Activated T-cell treated with anti-CD3 and anti-CD28 coated beads, Interleukin-2, amount 50 U/mL, for 72 hours (primary cell): ENCODE measurements around the gene SGCD. TPM values are rescaled to one million over a fixed set of nuclear protein-coding genes. Genes with fewer than 3 reads are reported as not detected.
A peak's percentile ranks its signal among the peaks of the same experiment; 100 is the strongest.

Source experiments
- ATAC-seq, 2 donors: fragments of 150-1000 bp; cut with Tn5 transposase; replicated peaks in 1 of 2; 2 replicates each; pipeline ENCODE4 v1.10.0; 2021; ENCODE audit warnings: moderate library complexity in 2 of 2, mild to moderate bottlenecking in 1 of 2
- DNase-seq, 2 donors: peaks; one replicate each; pipeline ENCODE4 v3.0.0; 2021 to 2022; ENCODE audit warnings: mixed read lengths in 1 of 2
- H3K27ac Mint-ChIP-seq: one replicate; pipeline ENCODE4 v1.8.0; 2022; ENCODE audit warnings: mild to moderate bottlenecking, moderate library complexity, mixed read lengths
- H3K27me3 Mint-ChIP-seq: one replicate; pipeline ENCODE4 v1.8.0; 2022; ENCODE audit warnings: low read depth, mixed read lengths
- H3K36me3 Mint-ChIP-seq, 2 donors: one replicate each; pipeline ENCODE4 v1.8.0; 2022; ENCODE audit warnings: mixed read lengths in 2 of 2, mild to moderate bottlenecking in 1 of 2; ENCODE audit not compliant: insufficient read depth in 2 of 2
- H3K4me1 Mint-ChIP-seq: one replicate; pipeline ENCODE4 v1.8.0; 2022; ENCODE audit warnings: low read depth, mixed read lengths
- H3K4me3 Mint-ChIP-seq, 2 donors: one replicate each; pipeline ENCODE4 v1.8.0; 2022; ENCODE audit warnings: mild to moderate bottlenecking in 2 of 2, mixed read lengths in 2 of 2, moderate library complexity in 2 of 2
- H3K9me3 Mint-ChIP-seq, 2 donors: one replicate each; pipeline ENCODE4 v1.8.0; 2022; ENCODE audit warnings: mixed read lengths in 2 of 2
- total RNA-seq, 2 donors: library from RNA; stranded (reverse); gene quantifications; one replicate each; pipeline ENCODE4 v1.2.3, GENCODE V29; 2022

SGCD gene
- total RNA-seq, 2 donors from 2014 or later = 0.07 TPM; not detected in 1

GRCh38 chr5:156459812-156460385 is 132.9 kb downstream of the SGCD start:
- Mint-ChIP-seq H3K9me3 (no peaks in the 10 kb centered on the region), H3K27me3 (peaks cover 15% of the 10 kb centered on the region), H3K36me3 (no peaks in the 10 kb centered on the region), H3K4me3 (no peak overlapping the region), H3K27ac (no peak overlapping the region), H3K4me1 (no peaks in the 10 kb centered on the region)
- ATAC-seq (no peak), DNase-seq (no peak)

DNA sequence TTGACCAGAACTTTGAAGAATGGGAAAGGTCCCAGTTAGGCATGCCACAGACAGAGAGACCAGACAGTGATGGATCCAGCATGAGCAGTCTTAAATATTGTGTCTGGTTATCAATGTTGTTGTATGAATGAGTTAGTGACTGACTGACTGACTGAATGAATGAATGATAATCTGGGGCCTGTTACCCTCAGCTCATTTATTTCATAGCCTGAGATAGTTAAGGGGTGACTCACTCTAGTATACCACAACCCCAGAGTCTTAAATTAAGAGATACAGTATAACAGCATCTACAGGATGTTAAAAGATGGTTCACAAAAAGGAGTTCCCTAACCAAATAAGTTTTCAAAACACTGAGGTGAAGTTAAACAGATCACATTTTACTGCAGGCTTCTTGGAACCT is 133.5 kb downstream of the SGCD start:
- H3K27ac Mint-ChIP-seq = no peak overlapping the region
- H3K4me3 Mint-ChIP-seq = no peak overlapping the region
- peaks cover 14% of the 10 kb centered on the region for H3K27me3 Mint-ChIP-seq
- no peak for DNase-seq
- peak in 1 of 2 donors; percentile 52 for ATAC-seq
- H3K4me1 Mint-ChIP-seq = no peaks in the 10 kb centered on the region
- H3K9me3 Mint-ChIP-seq = no peaks in the 10 kb centered on the region
- H3K36me3 Mint-ChIP-seq = no peaks in the 10 kb centered on the region

DNA sequence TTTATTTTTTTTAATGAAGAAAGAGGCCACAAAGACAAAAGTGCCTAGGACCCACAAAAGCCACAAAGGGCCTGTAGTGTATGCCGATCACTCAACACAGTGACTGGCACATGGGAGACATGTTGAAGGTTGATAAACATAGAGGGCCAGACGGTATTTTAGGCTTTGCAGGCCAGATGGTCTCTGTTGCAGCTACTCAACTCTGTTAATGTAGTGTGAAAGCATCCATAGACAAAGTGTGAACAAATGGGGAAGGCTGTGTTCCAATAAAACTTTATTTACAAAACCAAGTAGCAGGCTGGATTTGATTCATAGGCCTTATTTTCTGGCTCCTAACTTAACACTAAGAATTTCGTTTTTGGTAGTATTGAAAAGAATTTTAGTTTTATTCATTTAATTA is 139.9 kb downstream of the SGCD start:
- DNase-seq = no peak
- H3K4me3 Mint-ChIP-seq = no peak overlapping the region

GRCh38 chr5:156469636-156470035 is 142.7 kb downstream of the SGCD start:
- ATAC-seq = peak in 1 of 2 donors; percentile 51
- Mint-ChIP-seq H3K9me3 (no peaks in the 10 kb centered on the region), H3K4me3 (no peak overlapping the region), H3K27ac (no peak overlapping the region), H3K36me3 (no peaks in the 10 kb centered on the region), H3K27me3 (no peaks in the 10 kb centered on the region), H3K4me1 (peaks cover 13% of the 10 kb centered on the region)
- DNase-seq = no peak

More for the DNA sequence above, 139.9 kb downstream of the SGCD start:
- ATAC-seq = no peak
- no peak overlapping the region for H3K27ac Mint-ChIP-seq
- no peaks in the 10 kb centered on the region for H3K27me3 Mint-ChIP-seq
- H3K4me1 Mint-ChIP-seq = peaks cover 8% of the 10 kb centered on the region
- H3K36me3 Mint-ChIP-seq = no peaks in the 10 kb centered on the region
- no peaks in the 10 kb centered on the region for H3K9me3 Mint-ChIP-seq

- H3K4me1 Mint-ChIP-seq = peaks cover 21% of the 10 kb centered on the region
- DNase-seq (no peak), ATAC-seq (peak; percentile 49 to 61)
- peaks cover 13% of the 10 kb centered on the region for H3K27me3 Mint-ChIP-seq
- H3K27ac Mint-ChIP-seq = peak overlapping the region; percentile 38
- H3K36me3 Mint-ChIP-seq = no peaks in the 10 kb centered on the region
- no peak overlapping the region for H3K4me3 Mint-ChIP-seq
- H3K9me3 Mint-ChIP-seq = no peaks in the 10 kb centered on the region
Observed at GRCh38 chr5:156471893-156472292, 144.9 kb downstream of the SGCD start.

DNA sequence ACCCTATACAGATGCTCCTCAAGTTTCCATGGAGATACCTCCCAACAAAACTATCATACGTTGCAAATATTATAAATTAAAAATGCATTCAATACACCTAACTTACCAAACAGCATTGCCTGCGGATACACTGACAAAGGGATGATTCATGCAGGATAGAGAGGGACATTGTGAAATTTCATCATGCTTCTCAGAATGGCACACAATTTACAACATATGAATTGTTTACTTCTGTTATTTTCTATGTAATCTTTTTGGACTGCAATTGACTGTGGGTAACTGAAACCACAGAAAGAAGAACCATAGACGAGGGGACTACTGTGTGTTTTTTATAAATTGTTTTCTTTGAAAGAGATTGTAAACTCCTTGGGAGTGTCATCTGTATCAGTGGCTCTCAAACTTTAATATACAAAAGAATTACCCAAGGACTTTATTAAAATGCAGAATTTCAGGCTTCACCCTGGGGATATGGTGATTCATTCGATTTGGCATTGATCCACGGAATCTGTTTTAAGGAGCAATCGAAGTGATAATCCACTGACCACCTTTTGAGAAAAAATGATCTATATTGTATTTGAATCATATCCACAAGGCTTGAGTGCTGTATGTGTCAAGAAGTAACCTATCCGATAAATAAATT is 146.4 kb downstream of the SGCD start:
- no peaks in the 10 kb centered on the region for H3K36me3 Mint-ChIP-seq
- H3K27ac Mint-ChIP-seq = no peak overlapping the region
- H3K4me3 Mint-ChIP-seq = no peak overlapping the region
- peaks cover 21% of the 10 kb centered on the region for H3K4me1 Mint-ChIP-seq
- no peaks in the 10 kb centered on the region for H3K9me3 Mint-ChIP-seq
- no peak for DNase-seq
- H3K27me3 Mint-ChIP-seq = peaks cover 14% of the 10 kb centered on the region
- ATAC-seq = peak; percentile 52 to 61

DNA sequence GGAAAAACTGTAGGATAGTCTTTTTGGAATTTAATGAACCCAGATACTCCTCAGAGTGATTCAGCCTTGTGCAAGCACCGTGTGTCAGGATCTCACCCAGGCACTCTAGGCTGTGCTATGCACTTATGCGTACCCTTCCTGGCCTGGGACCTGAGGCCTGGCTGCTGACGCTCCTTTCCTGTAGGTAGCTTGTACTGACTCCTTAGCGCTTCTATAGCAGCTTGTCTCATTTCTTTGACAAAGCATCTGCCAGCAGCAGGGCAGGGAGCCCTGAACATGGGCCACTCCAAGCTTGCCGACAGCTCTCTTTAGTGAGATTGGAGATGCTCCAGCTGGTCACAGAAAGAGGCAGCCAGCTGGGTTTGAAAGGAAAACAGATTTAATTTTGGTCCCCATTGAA is 147.3 kb downstream of the SGCD start:
- Mint-ChIP-seq H3K27me3 (peaks cover 14% of the 10 kb centered on the region), H3K9me3 (no peaks in the 10 kb centered on the region), H3K4me1 (peaks cover 21% of the 10 kb centered on the region), H3K4me3 (no peak overlapping the region), H3K36me3 (peaks cover 0 to 2% of the 10 kb centered on the region in 2 donors), H3K27ac (no peak overlapping the region)
- ATAC-seq (no peak), DNase-seq (no peak)

DNA sequence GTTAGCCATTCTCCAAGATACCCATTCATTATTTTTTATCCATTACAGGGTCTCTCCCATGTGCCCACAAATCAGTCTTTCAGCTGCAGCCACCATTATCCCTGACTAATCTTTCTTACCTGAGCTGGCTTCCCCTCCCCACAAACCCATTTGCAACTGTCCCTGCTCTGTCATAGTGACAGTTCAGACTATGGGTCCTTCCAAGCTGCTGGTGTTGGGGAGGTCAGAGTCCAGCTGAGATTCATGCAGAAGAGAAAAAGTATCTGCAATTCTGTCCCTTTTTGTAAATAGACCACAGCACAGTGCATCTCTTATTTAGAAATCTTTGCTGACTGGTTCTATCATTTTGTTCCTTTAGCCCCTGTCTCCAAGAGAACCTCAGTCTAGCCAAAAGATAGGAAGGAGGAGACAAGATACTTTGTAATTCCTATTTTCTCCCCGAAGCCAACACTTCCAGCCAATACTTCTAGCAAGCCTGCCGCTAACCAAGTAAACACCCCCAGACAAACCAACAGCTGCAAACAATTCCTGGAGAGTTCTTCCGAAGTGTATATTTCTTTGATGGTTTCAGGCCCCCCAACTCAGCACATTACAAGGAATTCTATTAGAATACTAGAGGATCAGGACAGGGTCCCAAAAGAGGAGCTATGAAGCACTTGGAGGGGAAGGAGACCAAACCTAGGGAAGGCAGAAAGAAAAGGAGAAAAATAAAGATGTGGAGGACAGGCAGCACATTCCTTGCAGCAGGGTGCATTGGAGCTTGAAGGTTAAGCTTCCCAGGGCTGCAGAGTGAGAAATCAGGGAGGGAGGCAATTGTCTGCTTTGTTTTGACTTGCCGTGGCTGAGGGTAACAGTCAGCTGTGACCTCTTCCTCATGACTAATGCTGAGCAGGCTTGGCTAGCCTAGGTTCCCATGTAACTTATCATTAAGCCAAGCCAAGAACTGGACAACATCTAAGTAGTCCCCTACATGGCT is 148.5 kb downstream of the SGCD start:
- peaks cover 28% of the 10 kb centered on the region for H3K4me1 Mint-ChIP-seq
- peaks cover 0 to 5% of the 10 kb centered on the region in 2 donors for H3K9me3 Mint-ChIP-seq
- ATAC-seq (peak in 1 of 2 donors; percentile 31), DNase-seq (no peak)
- no peak overlapping the region for H3K27ac Mint-ChIP-seq
- peaks cover 14% of the 10 kb centered on the region for H3K27me3 Mint-ChIP-seq
- H3K4me3 Mint-ChIP-seq = no peak overlapping the region
- peaks cover 5 to 10% of the 10 kb centered on the region in 2 donors for H3K36me3 Mint-ChIP-seq

GRCh38 chr5:156476158-156476551 is 149.2 kb downstream of the SGCD start:
- Mint-ChIP-seq H3K4me1 (peaks cover 30% of the 10 kb centered on the region), H3K36me3 (peaks cover 5 to 10% of the 10 kb centered on the region in 2 donors), H3K27me3 (peaks cover 14% of the 10 kb centered on the region), H3K27ac (no peak overlapping the region), H3K4me3 (no peak overlapping the region), H3K9me3 (peaks cover 0 to 5% of the 10 kb centered on the region in 2 donors)
- ATAC-seq (no peak), DNase-seq (no peak)

DNA sequence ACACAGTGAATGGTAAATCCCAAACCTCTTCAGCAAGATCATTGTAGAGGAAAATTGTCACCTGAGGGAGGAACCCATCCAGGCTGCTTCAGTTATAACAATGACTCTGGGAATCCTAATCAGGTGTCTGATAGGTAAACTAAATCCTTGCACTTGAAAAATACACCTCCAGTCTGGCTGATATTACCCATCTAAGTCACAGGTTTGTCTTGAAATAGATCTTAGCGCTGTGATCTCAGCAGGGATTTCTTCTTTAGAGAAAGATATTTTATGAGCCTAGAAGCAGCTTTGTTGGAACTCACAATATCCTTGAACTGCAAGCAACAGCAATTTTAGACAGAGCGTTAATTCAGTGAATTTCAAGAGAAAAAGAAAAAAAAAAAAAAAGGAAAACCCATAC is 149.7 kb downstream of the SGCD start:
- peaks cover 5 to 10% of the 10 kb centered on the region in 2 donors for H3K36me3 Mint-ChIP-seq
- no peak for ATAC-seq
- H3K9me3 Mint-ChIP-seq = peaks cover 0 to 5% of the 10 kb centered on the region in 2 donors
- DNase-seq = no peak
- H3K4me3 Mint-ChIP-seq = no peak overlapping the region
- peaks cover 28% of the 10 kb centered on the region for H3K4me1 Mint-ChIP-seq
- H3K27ac Mint-ChIP-seq = peak overlapping the region; percentile 9
- peaks cover 14% of the 10 kb centered on the region for H3K27me3 Mint-ChIP-seq

GRCh38 chr5:156477196-156477595 is 150.2 kb downstream of the SGCD start:
- Mint-ChIP-seq H3K9me3 (peaks cover 0 to 5% of the 10 kb centered on the region in 2 donors), H3K4me1 (peaks cover 23% of the 10 kb centered on the region), H3K4me3 (no peak overlapping the region), H3K27me3 (peaks cover 14% of the 10 kb centered on the region), H3K36me3 (peaks cover 5 to 10% of the 10 kb centered on the region in 2 donors), H3K27ac (peak overlapping the region; percentile 57)
- no peak for DNase-seq
- ATAC-seq = no peak

GRCh38 chr5:156479849-156480248 is 152.9 kb downstream of the SGCD start:
- peak; percentile 93 to 96 for ATAC-seq
- peaks cover 0 to 5% of the 10 kb centered on the region in 2 donors for H3K9me3 Mint-ChIP-seq
- peak overlapping the region; percentile 95 for H3K27ac Mint-ChIP-seq

GRCh38 chr5:156481741-156482140 is 154.8 kb downstream of the SGCD start:
- Mint-ChIP-seq H3K36me3 (peaks cover 5 to 10% of the 10 kb centered on the region in 2 donors), H3K4me1 (peaks cover 13% of the 10 kb centered on the region), H3K27me3 (peaks cover 10% of the 10 kb centered on the region), H3K4me3 (no peak overlapping the region), H3K9me3 (peaks cover under 1 to 7% of the 10 kb centered on the region in 2 donors), H3K27ac (no peak overlapping the region)
- ATAC-seq (no peak), DNase-seq (no peak)

More at GRCh38 chr5:156479849-156480248, 152.9 kb downstream of the SGCD start:
- Mint-ChIP-seq H3K4me3 (peak overlapping the region; percentile 36 to 56), H3K4me1 (peaks cover 21% of the 10 kb centered on the region), H3K27me3 (peaks cover 22% of the 10 kb centered on the region), H3K36me3 (peaks cover 5 to 10% of the 10 kb centered on the region in 2 donors)
- peak; percentile 69 to 76 for DNase-seq
